ENCODE measurements around the gene SLC6A7.

GRCh38 chr5:150178262-150178661 is 11.6 kb upstream of the SLC6A7 start:
- no peak for TF ChIP-seq POLR2A (IDR thresholded peaks at IDR 0.05; ENCODE audit: low read depth)
- TF ChIP-seq CTCF (IDR thresholded peaks at IDR 0.05): no peak
